ENCODE results near the gene WDR62.

WDR62 gene

GRCh38 chr19:36054733-36055686 lies at the start of gene WDR62:
Gene WDR62, plus strand, starts transcription at chr19:36054897. Its CDS starts 75 bp downstream, at chr19:36054972.
- peak within 1 kb of the TSS; percentile 94 for H3K4me3 ChIP-seq (ENCODE audit: low read length)
- peaks cover 8% of the 10 kb centered on the region for H3K4me1 ChIP-seq (ENCODE audit: control insufficient read depth, insufficient read depth, low read length)
- DNase-seq (ENCODE audit: low read depth): peak; percentile 98
- no peaks in the 10 kb centered on the region for H3K27me3 ChIP-seq (replicated peaks; ENCODE audit: control insufficient read depth, insufficient read depth, low read length)
- no peaks in the 10 kb centered on the region for H3K36me3 ChIP-seq (ENCODE audit: control insufficient read depth, insufficient read depth, low read length, severe bottlenecking)
- H3K9me3 ChIP-seq (ENCODE audit: control insufficient read depth, low read length): no peaks in the 10 kb centered on the region
- peak within 1 kb of the TSS; percentile 93 for H3K9ac ChIP-seq (ENCODE audit: low read length)

GRCh38 chr19:36006955-36007354 lies 47.7 kb upstream of the WDR62 start:
- peaks cover 4% of the 10 kb centered on the region for H3K36me3 ChIP-seq (ENCODE audit: control insufficient read depth, insufficient read depth, low read length, severe bottlenecking)
- H3K4me3 ChIP-seq (ENCODE audit: low read length): no peak overlapping the region
- H3K9ac ChIP-seq (ENCODE audit: low read length): no peak overlapping the region
- no peak for DNase-seq (ENCODE audit: low read depth)
- H3K9me3 ChIP-seq (ENCODE audit: control insufficient read depth, low read length): no peaks in the 10 kb centered on the region
- H3K4me1 ChIP-seq (ENCODE audit: control insufficient read depth, insufficient read depth, low read length): peaks cover 8% of the 10 kb centered on the region
- H3K27me3 ChIP-seq (replicated peaks; ENCODE audit: control insufficient read depth, insufficient read depth, low read length): no peaks in the 10 kb centered on the region

- Histone ChIP-seq H3K36me3 (ENCODE audit: control insufficient read depth, insufficient read depth, low read length, severe bottlenecking) (no peaks in the 10 kb centered on the region), H3K27me3 (replicated peaks; ENCODE audit: control insufficient read depth, insufficient read depth, low read length) (no peaks in the 10 kb centered on the region), H3K4me1 (ENCODE audit: control insufficient read depth, insufficient read depth, low read length) (peaks cover 15% of the 10 kb centered on the region), H3K9me3 (ENCODE audit: control insufficient read depth, low read length) (no peaks in the 10 kb centered on the region), H3K4me3 (ENCODE audit: low read length) (peak within 1 kb of the TSS; percentile 76), H3K9ac (ENCODE audit: low read length) (peak within 1 kb of the TSS; percentile 86)
- no peak for DNase-seq (ENCODE audit: low read depth)
These were observed 46.2 kb upstream of the WDR62 start, which contains the start of gene SYNE4 for GRCh38 chr19:36008336-36008978. Gene SYNE4, minus strand, starts transcription at chr19:36008813. Its CDS starts 132 bp downstream, at chr19:36008681.

- Histone ChIP-seq H3K9me3 (ENCODE audit: control insufficient read depth, low read length) (no peaks in the 10 kb centered on the region), H3K36me3 (ENCODE audit: control insufficient read depth, insufficient read depth, low read length, severe bottlenecking) (no peaks in the 10 kb centered on the region), H3K27me3 (replicated peaks; ENCODE audit: control insufficient read depth, insufficient read depth, low read length) (no peaks in the 10 kb centered on the region), H3K9ac (ENCODE audit: low read length) (peak overlapping the region; percentile 86), H3K4me1 (ENCODE audit: control insufficient read depth, insufficient read depth, low read length) (peaks cover 17% of the 10 kb centered on the region), H3K4me3 (ENCODE audit: low read length) (peak overlapping the region; percentile 76)
- DNase-seq (ENCODE audit: low read depth): peak; percentile 83
These were observed 45.5 kb upstream of the WDR62 start for GRCh38 chr19:36009220-36009619.

GRCh38 chr19:36009633-36010379 lies 44.9 kb upstream of the WDR62 start:
- no peaks in the 10 kb centered on the region for H3K27me3 ChIP-seq (replicated peaks; ENCODE audit: control insufficient read depth, insufficient read depth, low read length)
- no peaks in the 10 kb centered on the region for H3K9me3 ChIP-seq (ENCODE audit: control insufficient read depth, low read length)
- peak overlapping the region; percentile 86 for H3K9ac ChIP-seq (ENCODE audit: low read length)
- peak overlapping the region; percentile 76 for H3K4me3 ChIP-seq (ENCODE audit: low read length)
- no peak for DNase-seq (ENCODE audit: low read depth)
- no peaks in the 10 kb centered on the region for H3K36me3 ChIP-seq (ENCODE audit: control insufficient read depth, insufficient read depth, low read length, severe bottlenecking)
- peaks cover 17% of the 10 kb centered on the region for H3K4me1 ChIP-seq (ENCODE audit: control insufficient read depth, insufficient read depth, low read length)

- Histone ChIP-seq H3K4me1 (ENCODE audit: control insufficient read depth, insufficient read depth, low read length) (peaks cover 17% of the 10 kb centered on the region), H3K4me3 (ENCODE audit: low read length) (no peak overlapping the region), H3K27me3 (replicated peaks; ENCODE audit: control insufficient read depth, insufficient read depth, low read length) (no peaks in the 10 kb centered on the region), H3K9ac (ENCODE audit: low read length) (no peak overlapping the region), H3K9me3 (ENCODE audit: control insufficient read depth, low read length) (no peaks in the 10 kb centered on the region), H3K36me3 (ENCODE audit: control insufficient read depth, insufficient read depth, low read length, severe bottlenecking) (peaks cover 2% of the 10 kb centered on the region)
- no peak for DNase-seq (ENCODE audit: low read depth)
These were observed 44.3 kb upstream of the WDR62 start for GRCh38 chr19:36010402-36010801.

GRCh38 chr19:36013280-36014011 lies 41.3 kb upstream of the WDR62 start:
- H3K4me3 ChIP-seq (ENCODE audit: low read length): peak overlapping the region; percentile 90
- DNase-seq (ENCODE audit: low read depth): peak; percentile 4

GRCh38 chr19:36014012-36014924 lies 40.4 kb upstream of the WDR62 start, which contains the start of gene ALKBH6:
Gene ALKBH6, minus strand, starts transcription at chr19:36014213. Its CDS starts 816 bp downstream, at chr19:36013397.
- H3K4me3 ChIP-seq (ENCODE audit: low read length): peak within 1 kb of the TSS; percentile 90
- peaks cover 39% of the 10 kb centered on the region for H3K36me3 ChIP-seq (ENCODE audit: control insufficient read depth, insufficient read depth, low read length, severe bottlenecking)
- H3K9ac ChIP-seq (ENCODE audit: low read length): peak within 1 kb of the TSS; percentile 90
- no peaks in the 10 kb centered on the region for H3K27me3 ChIP-seq (replicated peaks; ENCODE audit: control insufficient read depth, insufficient read depth, low read length)
- H3K4me1 ChIP-seq (ENCODE audit: control insufficient read depth, insufficient read depth, low read length): peaks cover 13% of the 10 kb centered on the region
- H3K9me3 ChIP-seq (ENCODE audit: control insufficient read depth, low read length): no peaks in the 10 kb centered on the region
- DNase-seq (ENCODE audit: low read depth): peak; percentile 100

More at GRCh38 chr19:36013280-36014011, 41.3 kb upstream of the WDR62 start:
- Histone ChIP-seq H3K9ac (ENCODE audit: low read length) (peak overlapping the region; percentile 90), H3K27me3 (replicated peaks; ENCODE audit: control insufficient read depth, insufficient read depth, low read length) (no peaks in the 10 kb centered on the region), H3K9me3 (ENCODE audit: control insufficient read depth, low read length) (no peaks in the 10 kb centered on the region), H3K4me1 (ENCODE audit: control insufficient read depth, insufficient read depth, low read length) (peaks cover 17% of the 10 kb centered on the region), H3K36me3 (ENCODE audit: control insufficient read depth, insufficient read depth, low read length, severe bottlenecking) (peaks cover 31% of the 10 kb centered on the region)

- Histone ChIP-seq H3K9ac (ENCODE audit: low read length) (no peak overlapping the region), H3K9me3 (ENCODE audit: control insufficient read depth, low read length) (no peaks in the 10 kb centered on the region), H3K4me1 (ENCODE audit: control insufficient read depth, insufficient read depth, low read length) (no peaks in the 10 kb centered on the region), H3K36me3 (ENCODE audit: control insufficient read depth, insufficient read depth, low read length, severe bottlenecking) (peaks cover 74% of the 10 kb centered on the region), H3K4me3 (ENCODE audit: low read length) (no peak overlapping the region), H3K27me3 (replicated peaks; ENCODE audit: control insufficient read depth, insufficient read depth, low read length) (no peaks in the 10 kb centered on the region)
- no peak for DNase-seq (ENCODE audit: low read depth)
These were observed 35.5 kb upstream of the WDR62 start for GRCh38 chr19:36019061-36019670.
